Activated gamma-delta T cell treated with anti-CD3 and anti-CD28 coated beads, Interleukin-2, amount 50 U/mL, for 16 hours (primary cell): ENCODE measurements around the gene SART3.
"Not testable (repeated sequence)": the region's sequence is repeated elsewhere in the genome, so short reads cannot be mapped to it uniquely, and the experiment has no call there.

ENCODE experiments used
- DNase-seq: peaks from one replicate; pipeline ENCODE4 v3.0.0-alpha.2; 2020; ENCODE audit warnings: low read depth

SART3 gene

GRCh38 chr12:108596854-108597558 lies 36.0 kb upstream of the SART3 start:
- no peak for DNase-seq

- DNase-seq: no peak
These were observed 35.0 kb upstream of the SART3 start for GRCh38 chr12:108595711-108596647.

GRCh38 chr12:108594960-108595710 lies 34.2 kb upstream of the SART3 start:
- no peak for DNase-seq

- DNase-seq: no peak
These were observed 33.4 kb upstream of the SART3 start for GRCh38 chr12:108594323-108594903.

GRCh38 chr12:108592033-108592909 lies 31.3 kb upstream of the SART3 start:
- no peak for DNase-seq

- no peak for DNase-seq
These were observed 30.5 kb upstream of the SART3 start for GRCh38 chr12:108591267-108591980.

- DNase-seq: not testable (repeated sequence)
These were observed 29.5 kb upstream of the SART3 start for GRCh38 chr12:108590463-108590862.

GRCh38 chr12:108589840-108590229 lies 28.9 kb upstream of the SART3 start:
- DNase-seq: no peak

- no peak for DNase-seq
These were observed 28.3 kb upstream of the SART3 start for GRCh38 chr12:108589028-108589839.

GRCh38 chr12:108587826-108588225 lies 26.9 kb upstream of the SART3 start:
- no peak for DNase-seq

GRCh38 chr12:108586306-108586705 lies 25.3 kb upstream of the SART3 start:
- DNase-seq: no peak

GRCh38 chr12:108585864-108586263 lies 24.9 kb upstream of the SART3 start:
- DNase-seq: no peak

- no peak for DNase-seq
These were observed 23.6 kb upstream of the SART3 start for GRCh38 chr12:108584456-108585065.

GRCh38 chr12:108583991-108584390 lies 23.0 kb upstream of the SART3 start:
- DNase-seq: no peak

GRCh38 chr12:108582978-108583770 lies 22.2 kb upstream of the SART3 start:
- DNase-seq: no peak

- no peak for DNase-seq
These were observed 21.5 kb upstream of the SART3 start for GRCh38 chr12:108582509-108582908.

GRCh38 chr12:108581311-108582227 lies 20.6 kb upstream of the SART3 start:
- no peak for DNase-seq
